ENCODE measurements around the gene ICA1.
"Not testable (repeated sequence)": the region's sequence is repeated elsewhere in the genome, so short reads cannot be mapped to it uniquely, and the experiment has no call there.

GRCh38 chr7:8243059-8243458 lies 18.9 kb downstream of the ICA1 start:
- TF ChIP-seq ZNF837 (tag by site-specific recombination; IDR thresholded peaks at IDR 0.05); ZBTB17 (tag by site-specific recombination; IDR thresholded peaks at IDR 0.05); ZNF692 (tag by site-specific recombination; IDR thresholded peaks at IDR 0.05); SP2 (tag by site-specific recombination; IDR thresholded peaks at IDR 0.05); RBAK (tag by site-specific recombination; IDR thresholded peaks at IDR 0.05); YY1 (tag by site-specific recombination; IDR thresholded peaks at IDR 0.05); ZNF426 (tag by site-specific recombination; IDR thresholded peaks at IDR 0.05); ZNF24 (tag by site-specific recombination; IDR thresholded peaks at IDR 0.05); KLF9 (tag by site-specific recombination; IDR thresholded peaks at IDR 0.05; ENCODE audit: low read depth): not testable (repeated sequence)
- TF ChIP-seq, protein P1, sequence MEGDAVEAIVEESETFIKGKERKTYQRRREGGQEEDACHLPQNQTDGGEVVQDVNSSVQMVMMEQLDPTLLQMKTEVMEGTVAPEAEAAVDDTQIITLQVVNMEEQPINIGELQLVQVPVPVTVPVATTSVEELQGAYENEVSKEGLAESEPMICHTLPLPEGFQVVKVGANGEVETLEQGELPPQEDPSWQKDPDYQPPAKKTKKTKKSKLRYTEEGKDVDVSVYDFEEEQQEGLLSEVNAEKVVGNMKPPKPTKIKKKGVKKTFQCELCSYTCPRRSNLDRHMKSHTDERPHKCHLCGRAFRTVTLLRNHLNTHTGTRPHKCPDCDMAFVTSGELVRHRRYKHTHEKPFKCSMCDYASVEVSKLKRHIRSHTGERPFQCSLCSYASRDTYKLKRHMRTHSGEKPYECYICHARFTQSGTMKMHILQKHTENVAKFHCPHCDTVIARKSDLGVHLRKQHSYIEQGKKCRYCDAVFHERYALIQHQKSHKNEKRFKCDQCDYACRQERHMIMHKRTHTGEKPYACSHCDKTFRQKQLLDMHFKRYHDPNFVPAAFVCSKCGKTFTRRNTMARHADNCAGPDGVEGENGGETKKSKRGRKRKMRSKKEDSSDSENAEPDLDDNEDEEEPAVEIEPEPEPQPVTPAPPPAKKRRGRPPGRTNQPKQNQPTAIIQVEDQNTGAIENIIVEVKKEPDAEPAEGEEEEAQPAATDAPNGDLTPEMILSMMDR (tag by site-specific recombination; IDR thresholded peaks at IDR 0.05): not testable (repeated sequence)

Measured in HEK293 (cell line).